GM21619 (cell line): ENCODE data around the gene CSK.
"Not testable (repeated sequence)": the region's sequence is repeated elsewhere in the genome, so short reads cannot be mapped to it uniquely, and the experiment has no call there.

ENCODE experiments used
- ATAC-seq: cut with Tn5 transposase; IDR thresholded peaks from one replicate; pipeline ENCODE4 v1.9.1; 2021; ENCODE audit not compliant: unreplicated experiment

Gene CSK

DNA sequence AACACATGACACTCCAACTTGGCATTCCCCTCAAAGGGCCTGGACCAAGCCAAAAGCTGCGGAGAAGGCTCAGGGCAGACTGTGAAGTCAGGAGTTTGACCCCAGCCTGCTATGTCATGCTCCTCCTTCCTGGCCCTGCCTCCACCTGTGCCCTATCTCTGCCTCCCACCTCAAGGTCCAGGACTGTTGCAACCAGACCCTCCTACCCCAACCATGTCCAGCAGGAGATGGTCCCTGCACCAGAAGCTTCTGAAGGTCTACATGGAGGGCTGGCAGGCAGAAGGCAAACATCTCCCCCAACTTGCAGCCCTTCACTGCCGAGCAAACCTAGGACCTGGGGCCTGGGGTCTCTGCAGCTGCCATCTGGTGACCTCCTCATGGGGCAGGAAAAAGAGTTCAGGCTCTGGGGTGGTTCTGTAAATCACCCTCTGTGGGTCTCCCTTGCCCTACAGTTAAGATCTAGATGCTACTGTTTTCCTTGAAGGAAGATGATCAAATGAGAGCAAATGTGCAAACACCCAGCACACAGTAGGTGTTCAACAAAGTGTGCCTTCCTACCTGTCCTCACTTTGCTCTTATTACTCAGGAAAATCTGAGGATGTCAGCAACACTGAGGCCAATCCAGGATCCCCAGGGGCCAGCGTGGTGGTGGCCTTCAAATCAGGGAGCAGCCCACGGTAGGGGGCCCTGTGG is 11.5 kb upstream of the CSK start:
- no peak for ATAC-seq

- no peak for ATAC-seq
These were observed 8.6 kb upstream of the CSK start for GRCh38 chr15:74773329-74773728.

GRCh38 chr15:74773731-74774252 is 8.1 kb upstream of the CSK start:
- ATAC-seq = no peak

DNA sequence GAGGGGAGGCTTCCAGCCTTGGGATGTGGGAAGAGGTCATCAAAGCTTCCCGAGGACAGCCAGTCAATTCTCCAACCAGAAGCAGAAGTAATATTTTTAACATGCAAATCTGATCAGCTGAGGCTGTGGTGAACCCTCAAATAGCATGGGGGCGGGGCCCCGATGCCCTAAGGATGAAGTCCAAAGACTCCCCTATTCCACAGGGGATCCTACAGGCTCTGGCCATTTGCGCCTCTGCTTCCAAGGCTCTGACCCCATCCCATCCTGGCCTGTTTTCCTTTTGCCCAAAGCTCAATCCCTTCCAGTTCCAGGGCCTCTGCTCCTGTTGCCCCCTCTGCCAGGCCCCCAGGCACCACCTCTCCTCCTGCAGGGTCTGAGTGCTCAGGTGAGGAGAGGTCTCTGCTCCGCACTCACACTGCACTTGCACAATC is 6.7 kb upstream of the CSK start:
- ATAC-seq = no peak

DNA sequence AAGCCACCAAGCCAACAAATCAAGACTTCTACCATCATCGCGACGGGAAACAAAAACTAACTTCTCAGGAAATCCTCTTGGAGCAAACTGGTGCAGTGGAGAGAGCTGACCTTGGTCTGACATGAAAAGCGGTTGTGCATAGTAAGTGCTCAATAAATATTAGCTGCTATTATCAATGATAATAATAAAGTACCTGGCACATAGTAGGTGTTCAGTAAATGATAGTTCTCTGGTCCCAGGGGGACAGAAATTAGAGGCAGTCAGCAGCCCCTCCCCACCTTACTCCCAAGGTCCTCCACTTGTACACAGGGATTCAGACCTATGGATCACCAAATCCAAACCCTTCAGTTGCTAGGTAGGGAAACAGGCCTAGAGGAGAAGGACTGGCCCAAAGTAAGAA is 6.0 kb upstream of the CSK start:
- ATAC-seq = no peak

DNA sequence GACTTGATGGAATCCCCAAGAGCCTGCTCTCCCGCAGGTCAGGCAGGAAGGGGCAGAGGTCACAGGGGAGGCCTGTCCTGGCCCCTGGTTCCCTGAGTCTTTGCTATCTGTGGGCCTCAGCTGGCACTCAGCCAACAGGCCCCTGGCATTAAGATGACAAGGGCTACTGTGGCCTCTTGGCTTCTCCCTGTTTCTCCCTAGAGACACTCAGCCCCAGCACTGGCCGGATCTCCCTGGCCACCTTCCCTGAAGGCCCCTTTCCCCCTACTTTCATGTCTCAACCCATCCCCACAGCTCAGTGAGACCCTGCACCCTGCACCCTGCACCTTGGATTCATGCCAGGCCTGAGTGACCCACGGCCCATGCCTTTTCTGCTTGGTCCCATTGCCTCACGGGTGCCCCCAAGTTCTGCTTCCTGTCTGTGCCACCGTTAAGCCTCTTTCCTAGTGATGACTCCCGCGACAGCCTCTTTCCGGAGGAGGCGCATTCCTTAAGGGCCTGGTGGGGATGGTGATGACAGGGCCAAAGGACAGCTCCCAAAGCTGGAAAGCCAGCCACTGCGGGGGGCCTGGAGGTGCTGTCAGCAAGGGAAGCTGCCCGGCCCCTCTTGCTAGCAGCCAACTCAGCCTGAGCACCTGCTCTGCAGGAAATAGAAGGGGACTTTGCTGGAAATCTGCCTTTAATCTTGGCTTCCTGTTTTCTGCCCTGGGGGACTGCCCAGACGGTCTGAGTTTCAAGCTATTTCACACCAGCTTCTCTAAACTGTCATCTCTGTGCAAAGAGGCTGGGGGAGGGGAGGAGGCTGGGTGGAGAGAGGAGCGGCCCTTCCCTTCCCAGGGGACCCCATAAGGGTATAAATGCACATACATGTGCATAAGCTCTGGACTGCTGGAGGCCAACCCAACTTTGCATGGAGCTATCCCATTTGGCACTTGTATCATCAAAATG is 4.8 kb upstream of the CSK start:
- ATAC-seq = peak; percentile 34

DNA sequence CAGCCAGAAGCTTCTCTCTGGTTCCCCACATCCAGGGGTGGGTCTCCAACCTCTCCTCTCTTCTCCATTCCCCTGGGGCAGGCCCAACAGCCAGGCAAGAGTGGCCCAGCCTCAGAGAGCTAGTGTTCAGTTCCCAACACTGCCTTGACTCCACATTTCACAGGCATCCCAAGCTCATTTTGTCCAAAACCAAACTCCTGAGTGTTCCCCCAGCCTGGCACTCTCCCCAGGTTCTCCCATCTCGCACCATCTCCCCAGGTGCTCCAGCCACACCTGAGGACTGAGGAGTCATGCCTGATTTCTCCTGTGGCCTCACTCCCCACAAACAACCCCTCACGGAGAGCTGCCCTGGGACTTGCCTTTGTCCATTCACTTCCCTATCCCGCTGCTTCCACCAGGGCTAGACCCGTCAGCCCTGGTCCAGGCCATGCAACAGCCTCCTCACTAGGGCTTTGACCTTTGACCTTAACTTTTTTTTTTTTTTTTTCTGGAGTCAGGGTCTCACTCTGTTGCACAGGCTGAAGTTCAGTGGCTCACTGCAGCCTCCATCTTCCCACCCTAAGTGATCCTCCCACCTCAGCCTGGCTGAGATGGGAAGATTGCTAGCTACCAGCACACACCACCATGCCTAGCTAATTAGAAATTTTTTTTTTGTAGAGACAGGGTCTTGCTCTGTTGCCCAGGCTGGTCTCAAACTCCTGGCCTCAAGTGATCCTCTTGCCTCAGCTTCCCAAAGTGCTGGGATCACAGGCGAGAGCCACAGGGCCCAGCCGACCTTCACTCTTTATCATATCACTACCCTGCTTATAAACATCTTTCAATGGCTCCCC is 3.9 kb upstream of the CSK start:
- no peak for ATAC-seq

- ATAC-seq = no peak
These were observed 3.3 kb upstream of the CSK start for GRCh38 chr15:74778599-74778970.

DNA sequence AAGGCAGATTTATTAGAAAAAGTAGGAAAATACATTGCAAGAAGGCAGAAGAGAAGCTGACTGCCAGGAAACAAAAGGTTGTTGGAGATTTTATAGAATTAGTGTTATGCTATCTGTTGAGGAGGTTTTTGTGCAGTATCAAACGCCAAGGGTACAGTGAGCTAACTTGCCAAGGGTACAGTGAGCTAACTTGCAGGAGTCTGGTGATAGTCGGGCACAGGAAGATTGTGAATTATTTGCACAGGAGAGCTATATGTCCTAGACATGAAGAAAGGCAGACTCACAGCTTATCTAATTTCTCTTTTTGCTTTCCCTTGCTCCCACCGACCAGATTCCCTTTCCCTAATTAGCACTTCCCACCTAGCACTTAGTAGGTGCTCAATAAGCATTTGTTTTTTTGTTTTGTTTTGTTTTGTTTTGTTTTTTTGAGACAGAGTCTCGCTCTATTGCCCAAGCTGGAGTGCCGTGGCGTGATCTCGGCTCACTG is 2.7 kb upstream of the CSK start:
- ATAC-seq = no peak

GRCh38 chr15:74780523-74781430 is 1.1 kb upstream of the CSK start:
- ATAC-seq = no peak

DNA sequence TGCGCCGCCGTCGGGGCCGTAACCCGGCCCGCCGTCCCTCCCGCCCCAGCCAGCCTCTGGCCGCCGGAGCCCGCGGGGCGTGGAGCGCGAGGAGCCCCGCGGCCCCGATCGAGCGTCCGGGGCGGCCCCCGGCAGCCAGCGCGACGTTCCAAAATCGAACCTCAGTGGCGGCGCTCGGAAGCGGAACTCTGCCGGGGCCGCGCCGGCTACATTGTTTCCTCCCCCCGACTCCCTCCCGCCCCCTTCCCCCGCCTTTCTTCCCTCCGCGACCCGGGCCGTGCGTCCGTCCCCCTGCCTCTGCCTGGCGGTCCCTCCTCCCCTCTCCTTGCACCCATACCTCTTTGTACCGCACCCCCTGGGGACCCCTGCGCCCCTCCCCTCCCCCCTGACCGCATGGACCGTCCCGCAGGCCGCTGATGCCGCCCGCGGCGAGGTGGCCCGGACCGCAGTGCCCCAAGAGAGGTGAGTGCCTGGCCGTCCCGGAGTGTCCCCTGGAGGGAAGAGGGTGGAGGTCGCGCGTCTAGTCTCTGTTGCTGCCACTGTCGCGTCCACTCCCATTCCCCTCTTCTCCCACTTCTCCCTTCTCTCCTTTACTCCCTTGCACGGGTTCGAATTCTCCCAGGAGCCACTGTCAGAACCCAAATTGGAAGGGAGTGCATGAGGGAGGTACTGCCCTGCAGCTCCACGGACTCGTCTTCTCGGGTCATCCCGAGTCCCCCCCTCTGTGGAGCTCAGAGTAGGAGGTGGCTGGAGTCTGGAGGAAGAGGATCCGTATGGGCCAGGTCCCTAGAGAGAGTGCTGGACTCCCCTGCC is 585 bp downstream of the CSK start:
- no peak for ATAC-seq

- ATAC-seq = no peak
These were observed 1.4 kb downstream of the CSK start for GRCh38 chr15:74783072-74783807.

DNA sequence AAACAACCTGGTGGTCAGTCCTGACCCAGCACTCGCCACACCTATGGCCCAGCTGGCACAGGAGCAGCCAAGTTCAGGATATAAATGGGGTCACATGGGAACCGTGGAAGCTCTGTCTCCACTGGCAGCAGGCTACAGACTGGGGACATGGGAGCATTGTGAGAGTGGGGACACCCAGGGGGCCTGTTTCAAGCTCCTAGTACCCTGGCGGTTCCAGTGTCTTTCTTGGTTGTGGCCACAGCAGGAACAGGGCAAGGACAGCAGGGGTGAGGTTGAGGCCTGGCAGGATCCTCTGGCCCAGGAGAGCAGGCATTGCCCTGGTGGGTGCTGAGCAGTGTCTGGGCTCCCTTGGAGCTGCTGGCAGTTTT is 1.9 kb downstream of the CSK start:
- no peak for ATAC-seq

DNA sequence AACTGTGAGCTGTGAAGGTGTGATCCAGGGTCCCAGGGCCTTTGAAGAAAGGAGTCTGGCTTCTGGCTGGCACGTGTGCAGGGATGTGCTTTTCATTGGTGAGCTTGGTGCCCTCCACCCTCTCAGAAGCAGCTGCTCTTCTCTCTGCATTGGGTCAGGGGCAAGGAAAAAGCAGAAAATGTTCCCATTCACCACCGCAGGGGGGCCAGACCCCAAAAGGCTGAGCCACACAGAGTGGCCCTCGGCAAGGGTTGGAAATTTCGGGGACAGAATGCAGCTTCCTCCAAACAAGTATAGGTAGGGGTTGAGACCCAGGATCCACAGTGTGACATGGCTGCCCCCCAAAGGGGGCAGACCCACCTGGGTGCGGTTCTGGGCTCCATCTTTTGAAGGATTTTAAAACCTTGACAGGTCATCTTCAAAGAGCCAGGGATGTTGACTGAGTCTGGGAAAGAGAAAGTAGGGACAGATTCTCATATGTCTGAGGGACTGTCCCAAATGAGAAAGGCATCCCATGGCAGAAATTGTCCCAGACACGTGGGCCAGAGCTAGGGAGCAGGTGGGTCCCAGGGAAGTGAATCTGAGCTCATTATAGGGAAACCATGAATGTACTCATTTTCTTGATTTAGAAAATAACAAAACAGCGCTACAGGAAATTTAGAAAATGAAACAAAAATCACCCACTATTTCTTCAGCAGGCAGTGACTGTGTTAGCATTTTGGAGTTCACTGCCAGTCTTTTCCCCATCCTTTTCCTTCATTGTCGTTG is 2.7 kb downstream of the CSK start:
- no peak for ATAC-seq

DNA sequence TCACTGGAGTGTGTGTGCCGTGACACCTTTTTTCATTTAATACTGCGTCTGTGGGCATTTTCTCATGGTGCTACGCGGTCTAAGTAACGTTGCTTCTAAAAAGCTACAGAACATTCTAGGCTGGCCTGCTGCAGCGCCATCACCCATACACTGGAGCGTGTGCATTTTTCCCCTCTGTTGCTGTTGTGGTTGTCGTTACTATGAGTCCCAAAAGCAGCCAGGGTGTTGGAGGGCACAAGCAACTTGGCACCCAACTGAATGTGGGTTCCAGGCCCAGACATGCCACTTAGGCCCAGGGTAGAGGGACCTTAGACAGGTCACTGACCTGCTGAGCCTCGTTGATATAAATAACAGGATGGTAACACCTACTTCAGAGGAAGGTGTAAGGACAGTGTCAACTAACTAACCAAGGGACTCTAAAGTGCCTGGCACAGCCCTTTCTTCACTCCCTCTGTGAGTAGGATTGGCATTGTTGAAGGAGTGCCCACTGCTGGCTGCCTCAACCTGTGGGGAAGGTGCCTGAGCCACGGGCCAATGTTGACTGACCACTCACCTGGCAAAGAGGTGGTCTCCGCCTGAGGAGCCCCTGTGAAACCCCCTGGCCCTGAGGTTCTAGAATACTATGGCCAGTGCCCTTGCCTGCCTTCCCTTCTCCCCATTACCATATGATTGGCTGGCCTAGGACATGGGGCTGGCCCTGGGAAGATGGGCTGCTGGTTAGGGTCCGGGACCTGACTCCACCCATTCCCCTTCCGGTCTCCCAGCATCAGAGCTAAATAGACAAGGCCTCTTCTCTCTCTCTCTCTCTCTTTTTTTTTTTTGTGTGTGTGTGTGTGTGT is 3.5 kb downstream of the CSK start:
- ATAC-seq = no peak

DNA sequence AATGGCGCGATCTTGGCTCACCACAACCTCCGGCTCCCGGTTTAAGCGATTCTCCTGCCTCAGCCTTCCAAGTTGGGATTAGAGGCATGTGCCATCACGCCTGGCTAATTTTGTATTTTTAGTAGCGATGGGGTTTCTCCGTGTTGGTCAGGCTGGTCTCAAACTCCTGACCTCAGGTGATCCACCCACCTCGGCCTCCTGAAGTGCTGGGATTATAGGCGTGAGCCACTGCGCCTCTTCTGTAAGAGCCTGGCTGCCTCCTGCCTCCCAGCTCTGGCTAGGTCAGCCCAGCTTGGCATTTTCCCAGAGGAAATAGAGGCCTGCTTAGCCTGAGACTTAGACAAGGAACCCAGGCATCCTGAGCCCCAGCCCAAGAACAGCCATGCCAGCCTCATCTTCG is 4.2 kb downstream of the CSK start:
- not testable (repeated sequence) for ATAC-seq
